ENCODE results near the gene ORM2. TPM values are rescaled to one million over a fixed set of nuclear protein-coding genes. Genes with fewer than 3 reads are reported as not detected.

ORM2 gene
- total and polyA plus RNA-seq, 8 donors = 0.46 to 29.9 (median 1.7) TPM

DNA sequence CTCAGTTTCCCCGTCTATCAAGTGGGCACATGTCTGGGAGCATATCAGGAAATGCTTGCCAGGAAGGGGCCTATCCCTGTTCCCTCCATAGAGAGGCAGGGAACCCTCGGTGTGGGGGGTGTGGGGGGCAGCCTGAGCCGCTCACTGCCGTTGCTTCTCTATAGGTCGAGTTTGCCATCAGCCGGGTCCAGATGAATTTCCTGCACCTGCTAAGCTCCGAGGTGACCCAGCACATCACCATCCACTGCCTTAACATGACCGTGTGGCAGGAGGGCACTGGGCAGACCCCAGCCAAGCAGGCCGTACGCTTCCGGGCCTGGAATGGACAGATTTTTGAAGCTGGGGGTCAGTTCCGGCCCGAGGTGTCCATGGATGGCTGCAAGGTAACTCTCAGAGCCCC lies 20.6 kb upstream of the ORM2 start:
- Histone ChIP-seq H3K27ac (no peak overlapping the region), H3K4me3 (no peak overlapping the region), H3K27me3 (no peaks in the 10 kb centered on the region), H3K36me3 (peaks cover 0 to 5% of the 10 kb centered on the region in 2 donors), H3K9me3 (no peaks in the 10 kb centered on the region), H3K4me1 (peaks cover 0 to 5% of the 10 kb centered on the region in 2 donors)
- ATAC-seq (no peak), DNase-seq (peak in 1 of 4 donors; percentile 17)
- intact Hi-C loops (cut with DNase I) = no loop called here
- TF ChIP-seq CTCF (IDR thresholded peaks at IDR 0.05) = no peak

GRCh38 chr9:114310471-114311450 lies 18.9 kb upstream of the ORM2 start:
- peak in 1 of 4 donors; percentile 22 for DNase-seq
- ATAC-seq = no peak
- intact Hi-C loops (cut with DNase I) = no loop called here
- Histone ChIP-seq H3K36me3 (peaks cover 0 to 5% of the 10 kb centered on the region in 2 donors), H3K4me1 (peaks cover 0 to 12% of the 10 kb centered on the region in 2 donors), H3K9me3 (no peaks in the 10 kb centered on the region), H3K27me3 (no peaks in the 10 kb centered on the region), H3K27ac (no peak overlapping the region), H3K4me3 (no peak overlapping the region)
- no peak for TF ChIP-seq CTCF (IDR thresholded peaks at IDR 0.05)

DNA sequence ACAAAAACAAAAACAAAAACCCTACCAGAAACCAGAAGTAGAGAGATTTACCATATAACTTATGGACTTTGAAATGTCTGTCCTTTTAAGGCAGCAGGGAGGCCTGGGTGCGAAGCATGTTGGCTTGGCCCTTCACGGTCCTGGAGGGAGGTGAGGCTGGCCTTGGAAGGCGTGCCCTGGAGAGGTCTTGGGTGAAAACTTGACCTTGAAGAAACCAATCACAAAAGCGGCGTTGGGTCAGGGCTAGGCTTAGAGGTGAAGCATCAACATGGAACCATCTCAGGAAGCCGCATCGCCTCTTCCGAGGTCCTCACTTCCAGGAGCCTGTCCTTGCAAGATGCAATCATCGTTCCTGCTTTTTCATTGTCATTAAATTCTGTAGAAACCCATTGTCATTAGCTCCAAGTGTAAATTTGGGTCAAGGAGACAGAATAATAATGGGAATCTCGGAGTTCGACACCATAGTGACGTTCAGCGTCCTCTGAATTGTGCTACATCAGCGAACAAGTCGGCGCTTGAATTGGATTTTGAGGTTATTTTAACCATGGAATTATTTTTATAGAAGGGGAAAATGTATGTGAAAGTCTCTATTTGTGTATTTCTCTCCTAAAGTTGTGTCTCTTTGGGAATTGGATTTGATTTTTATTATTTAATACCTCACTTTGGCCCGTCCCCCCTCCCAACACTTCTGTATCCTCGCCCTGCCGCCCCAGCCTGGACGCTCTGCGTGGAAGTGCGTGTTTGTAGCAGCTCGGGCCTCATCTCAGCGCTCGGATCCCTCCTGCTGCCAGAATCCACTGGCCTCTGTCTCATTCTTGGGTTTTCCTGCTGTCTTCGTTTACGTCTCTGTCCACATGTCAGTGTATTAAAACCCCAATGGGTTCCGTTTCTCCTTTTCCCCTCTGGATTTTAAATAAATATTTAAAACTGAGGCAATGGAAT lies 17.8 kb upstream of the ORM2 start:
- no peak overlapping the region for H3K4me3 ChIP-seq
- peaks cover 0 to 5% of the 10 kb centered on the region in 2 donors for H3K36me3 ChIP-seq
- no peak for TF ChIP-seq CTCF (IDR thresholded peaks at IDR 0.05)
- peaks cover 0 to 23% of the 10 kb centered on the region in 2 donors for H3K4me1 ChIP-seq
- DNase-seq = peak in 1 of 4 donors; percentile 29
- ATAC-seq = no peak
- no peaks in the 10 kb centered on the region for H3K9me3 ChIP-seq
- H3K27ac ChIP-seq = no peak overlapping the region
- H3K27me3 ChIP-seq = no peaks in the 10 kb centered on the region
- intact Hi-C loops (cut with DNase I) = no loop called here

DNA sequence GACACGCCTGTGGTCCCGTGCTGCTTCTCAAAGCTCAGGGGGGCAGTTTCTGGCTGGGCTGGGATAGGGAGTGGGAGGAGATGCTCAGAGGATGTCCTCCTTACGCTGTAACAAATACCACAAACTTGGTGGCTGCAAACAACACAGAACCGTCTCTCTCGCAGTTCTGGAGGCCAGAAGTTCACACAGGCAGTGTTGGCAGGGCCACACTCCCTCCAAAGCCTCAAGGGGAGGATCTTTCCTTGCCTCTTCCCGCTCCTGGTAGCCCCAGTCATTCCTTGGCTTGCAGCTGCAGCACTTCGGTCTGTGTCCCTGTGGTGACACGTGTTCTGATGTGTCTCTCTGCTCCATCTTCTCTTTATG lies 17.2 kb upstream of the ORM2 start:
- ATAC-seq (no peak), DNase-seq (peak in 1 of 4 donors; percentile 27)
- Histone ChIP-seq H3K9me3 (no peaks in the 10 kb centered on the region), H3K36me3 (peaks cover 0 to 5% of the 10 kb centered on the region in 2 donors), H3K4me3 (no peak overlapping the region), H3K27me3 (no peaks in the 10 kb centered on the region), H3K4me1 (peaks cover 0 to 30% of the 10 kb centered on the region in 2 donors), H3K27ac (no peak overlapping the region)
- TF ChIP-seq CTCF (IDR thresholded peaks at IDR 0.05) = no peak
- intact Hi-C loops (cut with DNase I) = no loop called here
